ENCODE measurements around the gene SPPL2B. TPM values are rescaled to one million over a fixed set of nuclear protein-coding genes. Genes with fewer than 3 reads are reported as not detected.

The SPPL2B gene
- total RNA-seq, 3 donors from 2014 or later (not counting 1 experiment from before 2014, with no cell fraction given): 63.2 to 83.8 (median 79.7) TPM

- WGBS (ENCODE audit: insufficient coverage): 94% methylated on average over 26 of the region's 26 CpGs
- DNase-seq: peak in 1 of 2 donors; percentile 26
- H3K4me3 Mint-ChIP-seq: no peak overlapping the region
These were observed 6.7 kb downstream of the SPPL2B start for GRCh38 chr19:2334986-2335846.

DNA sequence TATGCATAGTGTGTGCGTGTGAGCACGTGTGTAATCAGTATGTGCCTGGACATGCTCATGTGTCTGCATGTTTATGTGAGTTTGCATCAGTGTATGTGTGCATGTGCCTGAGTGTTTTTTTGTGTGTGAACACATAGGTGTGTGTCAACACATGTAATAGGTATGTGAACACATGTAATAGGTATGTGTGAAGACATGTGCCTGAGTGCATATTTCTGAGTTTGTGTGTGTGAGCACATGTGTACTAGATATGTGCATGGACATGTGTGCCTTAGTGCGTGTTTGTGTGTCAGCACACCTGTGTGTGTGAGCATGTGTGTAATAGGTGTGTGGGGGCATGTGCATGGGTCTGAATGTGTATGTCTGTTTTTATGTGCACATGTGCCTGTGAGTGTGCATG is 7.4 kb downstream of the SPPL2B start:
- Histone ChIP-seq H3K9me3 (ENCODE audit: control insufficient read depth, insufficient read depth, low read length) (no peaks in the 10 kb centered on the region), H3K4me3 (ENCODE audit: low read length) (no peak overlapping the region), H3K4me1 (ENCODE audit: control insufficient read depth, insufficient read depth, low read length) (peaks cover 27% of the 10 kb centered on the region), H3K27me3 (ENCODE audit: control insufficient read depth, insufficient read depth, low read length) (no peaks in the 10 kb centered on the region), H3K36me3 (ENCODE audit: control insufficient read depth, insufficient read depth, low read length) (peaks cover 8% of the 10 kb centered on the region), H3K27ac (ENCODE audit: low read length) (no peak overlapping the region)
- H3K36me3 Mint-ChIP-seq: no peaks in the 10 kb centered on the region
- TF ChIP-seq CTCF (IDR thresholded peaks at IDR 0.05): no peak
- H3K9me3 Mint-ChIP-seq: no peaks in the 10 kb centered on the region
- H3K27ac Mint-ChIP-seq: peak overlapping the region in 1 of 2 donors; percentile 2
- ATAC-seq: peak in 1 of 3 donors; percentile 32
- intact Hi-C loops (cut with micrococcal nuclease): no loop called here
- no peaks in the 10 kb centered on the region for H3K27me3 Mint-ChIP-seq (ENCODE audit: low read depth in 2 of 2)
- WGBS (ENCODE audit: insufficient coverage): 99% methylated on average over 3 of the region's 3 CpGs
- H3K4me3 Mint-ChIP-seq: no peak overlapping the region
- peaks cover 0 to 20% of the 10 kb centered on the region in 2 donors for H3K4me1 Mint-ChIP-seq
- DNase-seq: no peak

More at GRCh38 chr19:2334986-2335846, 6.7 kb downstream of the SPPL2B start:
- no peak overlapping the region for H3K27ac ChIP-seq (ENCODE audit: low read length)
- intact Hi-C loops (cut with micrococcal nuclease): no loop called here
- Mint-ChIP-seq H3K9me3 (no peaks in the 10 kb centered on the region), H3K36me3 (no peaks in the 10 kb centered on the region), H3K27me3 (ENCODE audit: low read depth in 2 of 2) (no peaks in the 10 kb centered on the region), H3K4me1 (peaks cover 0 to 25% of the 10 kb centered on the region in 2 donors), H3K27ac (peak overlapping the region in 1 of 2 donors; percentile 2)
- H3K4me3 ChIP-seq (ENCODE audit: low read length): no peak overlapping the region
- H3K9me3 ChIP-seq (ENCODE audit: control insufficient read depth, insufficient read depth, low read length): no peaks in the 10 kb centered on the region
- no peaks in the 10 kb centered on the region for H3K27me3 ChIP-seq (ENCODE audit: control insufficient read depth, insufficient read depth, low read length)
- peaks cover 6% of the 10 kb centered on the region for H3K36me3 ChIP-seq (ENCODE audit: control insufficient read depth, insufficient read depth, low read length)
- peaks cover 27% of the 10 kb centered on the region for H3K4me1 ChIP-seq (ENCODE audit: control insufficient read depth, insufficient read depth, low read length)
- ATAC-seq: peak in 1 of 3 donors; percentile 16
- TF ChIP-seq CTCF (IDR thresholded peaks at IDR 0.05): no peak

- Mint-ChIP-seq H3K4me1 (peaks cover 0 to 18% of the 10 kb centered on the region in 2 donors), H3K9me3 (no peaks in the 10 kb centered on the region), H3K27ac (peak overlapping the region in 1 of 2 donors; percentile 2), H3K4me3 (no peak overlapping the region), H3K27me3 (ENCODE audit: low read depth in 2 of 2) (no peaks in the 10 kb centered on the region), H3K36me3 (no peaks in the 10 kb centered on the region)
- Histone ChIP-seq H3K9me3 (ENCODE audit: control insufficient read depth, insufficient read depth, low read length) (no peaks in the 10 kb centered on the region), H3K27me3 (ENCODE audit: control insufficient read depth, insufficient read depth, low read length) (no peaks in the 10 kb centered on the region), H3K4me3 (ENCODE audit: low read length) (no peak overlapping the region), H3K36me3 (ENCODE audit: control insufficient read depth, insufficient read depth, low read length) (peaks cover 14% of the 10 kb centered on the region), H3K4me1 (ENCODE audit: control insufficient read depth, insufficient read depth, low read length) (peaks cover 24% of the 10 kb centered on the region), H3K27ac (ENCODE audit: low read length) (no peak overlapping the region)
- 89% methylated on average over 33 of the region's 33 CpGs for WGBS (ENCODE audit: insufficient coverage)
- intact Hi-C loops (cut with micrococcal nuclease): no loop called here
- no peak for TF ChIP-seq CTCF (IDR thresholded peaks at IDR 0.05)
- no peak for DNase-seq
- no peak for ATAC-seq
These were observed 8.2 kb downstream of the SPPL2B start for GRCh38 chr19:2336528-2337328.

All from natural killer cell (primary cell).